AG09309 (cell line): ENCODE results near the gene CMTM4.

Source experiments
- DNase-seq: peaks from one replicate; pipeline ENCODE4 v3.0.0-alpha.2; 2010; ENCODE audit warnings: low read depth
- H3K4me3 ChIP-seq: 2 replicates; pipeline ENCODE4 v1.5.1; 2011; ENCODE audit warnings: mild to moderate bottlenecking, low read depth, low read length, moderate library complexity; ENCODE audit not compliant: control insufficient read depth
- CTCF ChIP-seq: IDR thresholded peaks from 2 replicates; pipeline ENCODE4 v1.5.1; 2011; ENCODE audit warnings: mild to moderate bottlenecking, low read depth, low read length, inconsistent platforms; ENCODE audit not compliant: insufficient read depth, control insufficient read depth; ENCODE audit errors: missing control alignments

Gene CMTM4

GRCh38 chr16:66587881-66588600 lies 108.5 kb downstream of the CMTM4 start:
- DNase-seq = no peak
- no peak overlapping the region for H3K4me3 ChIP-seq
- TF ChIP-seq CTCF = no peak

GRCh38 chr16:66585481-66586239 lies 110.9 kb downstream of the CMTM4 start:
- DNase-seq = no peak
- no peak overlapping the region for H3K4me3 ChIP-seq

GRCh38 chr16:66581246-66581952 lies 115.1 kb downstream of the CMTM4 start:
- no peak for DNase-seq
- no peak for TF ChIP-seq CTCF
- no peak overlapping the region for H3K4me3 ChIP-seq

More at GRCh38 chr16:66585481-66586239, 110.9 kb downstream of the CMTM4 start:
- TF ChIP-seq CTCF = no peak

- peak; percentile 57 for DNase-seq
- no peak overlapping the region for H3K4me3 ChIP-seq
- peak; percentile 42 for TF ChIP-seq CTCF
These were observed 115.8 kb downstream of the CMTM4 start for GRCh38 chr16:66580605-66581209.

GRCh38 chr16:66578651-66579531 lies 117.7 kb downstream of the CMTM4 start, which contains the start of gene CMTM2:
Gene CMTM2, plus strand, starts transcription at chr16:66579463. Its CDS starts 145 bp downstream, at chr16:66579608.
- TF ChIP-seq CTCF = no peak
- DNase-seq = no peak
- no peak within 1 kb of the TSS for H3K4me3 ChIP-seq

GRCh38 chr16:66576296-66576695 lies 120.2 kb downstream of the CMTM4 start:
- TF ChIP-seq CTCF = no peak
- no peak for DNase-seq
- H3K4me3 ChIP-seq = no peak overlapping the region
